Trophoblast cell (in vitro differentiated cells and primary cell): Measurements from ENCODE around the gene APBB1.
A peak's percentile ranks its signal among the peaks of the same experiment; 100 is the strongest.

Source experiments
- DNase-seq, 2 donors: peaks; one replicate each; pipeline ENCODE4 v3.0.0-alpha.2; 2016
- H2AFZ ChIP-seq: 2 replicates; pipeline ENCODE4 v1.6.1; 2013; ENCODE audit warnings: low read length, moderate library complexity, mild to moderate bottlenecking; ENCODE audit not compliant: insufficient read depth, poor library complexity
- H2AK5ac ChIP-seq: 2 replicates; pipeline ENCODE4 v1.6.1; 2013; ENCODE audit warnings: mild to moderate bottlenecking, low read length
- H2BK120ac ChIP-seq: 2 replicates; pipeline ENCODE4 v1.6.1; 2013; ENCODE audit warnings: low read length, mild to moderate bottlenecking, moderate library complexity; ENCODE audit not compliant: insufficient read depth, poor library complexity
- H2BK12ac ChIP-seq: 2 replicates; pipeline ENCODE4 v1.6.1; 2013; ENCODE audit warnings: mild to moderate bottlenecking, low read length, moderate library complexity
- H2BK5ac ChIP-seq: 2 replicates; pipeline ENCODE4 v1.6.1; 2013; ENCODE audit warnings: low read length, low read depth, moderate library complexity, mild to moderate bottlenecking; ENCODE audit not compliant: poor library complexity
- H3K14ac ChIP-seq: 2 replicates; pipeline ENCODE4 v1.6.1; 2013; ENCODE audit warnings: mild to moderate bottlenecking, low read length
- H3K18ac ChIP-seq: 2 replicates; pipeline ENCODE4 v1.6.1; 2013; ENCODE audit warnings: mild to moderate bottlenecking, low read length
- H3K23ac ChIP-seq: 2 replicates; pipeline ENCODE4 v1.6.1; 2013; ENCODE audit warnings: low read length
- H3K27ac ChIP-seq: 2 replicates; pipeline ENCODE4 v1.5.1; 2013; ENCODE audit warnings: low read depth, mild to moderate bottlenecking, inconsistent platforms, low read length, moderate library complexity
- H3K27me3 ChIP-seq: 2 replicates; pipeline ENCODE4 v1.6.1; 2013; ENCODE audit warnings: inconsistent platforms, mild to moderate bottlenecking, low read length, moderate library complexity; ENCODE audit not compliant: insufficient read depth
- H3K36me3 ChIP-seq, 2 experiments: 1 replicate in 1 of 2; 2 replicates in 1 of 2; pipeline ENCODE4 v1.6.1; 2013; ENCODE audit warnings: low read length in 2 of 2, mild to moderate bottlenecking in 2 of 2, moderate library complexity in 1 of 2; ENCODE audit not compliant: insufficient read depth in 2 of 2, control insufficient read depth in 1 of 2
- H3K4ac ChIP-seq: 2 replicates; pipeline ENCODE4 v1.6.1; 2013; ENCODE audit warnings: low read depth, mild to moderate bottlenecking, low read length, moderate library complexity
- H3K4me1 ChIP-seq, 2 experiments: 1 replicate in 1 of 2; 2 replicates in 1 of 2; pipeline ENCODE4 v1.6.1; 2013; ENCODE audit warnings: low read length in 2 of 2, mild to moderate bottlenecking in 2 of 2, moderate library complexity in 1 of 2; ENCODE audit not compliant: insufficient read depth in 2 of 2, control insufficient read depth in 1 of 2
- H3K4me2 ChIP-seq: 2 replicates; pipeline ENCODE4 v1.6.1; 2013; ENCODE audit warnings: inconsistent platforms, mild to moderate bottlenecking, low read length, moderate library complexity
- H3K4me3 ChIP-seq: 2 replicates; pipeline ENCODE4 v1.5.1; 2013; ENCODE audit warnings: mild to moderate bottlenecking, low read depth, low read length, inconsistent platforms
- H3K79me1 ChIP-seq: one replicate; pipeline ENCODE4 v1.6.1; 2013; ENCODE audit warnings: low read length
- H3K79me2 ChIP-seq: 2 replicates; pipeline ENCODE4 v1.6.1; 2013; ENCODE audit warnings: low read length, mild to moderate bottlenecking; ENCODE audit not compliant: control insufficient read depth, insufficient read depth, poor library complexity
- H3K9ac ChIP-seq: 2 replicates; pipeline ENCODE4 v1.6.1; 2013; ENCODE audit warnings: mild to moderate bottlenecking, low read length
- H3K9me3 ChIP-seq: 2 replicates; pipeline ENCODE4 v1.6.1; 2013; ENCODE audit warnings: low read depth, mild to moderate bottlenecking, control low read depth, inconsistent platforms, low read length; ENCODE audit not compliant: insufficient read depth
- H4K12ac ChIP-seq: 2 replicates; pipeline ENCODE4 v1.6.1; 2013; ENCODE audit warnings: low read depth, mild to moderate bottlenecking, low read length, moderate library complexity
- H4K8ac ChIP-seq: 2 replicates; pipeline ENCODE4 v1.6.1; 2013; ENCODE audit warnings: low read depth, mild to moderate bottlenecking, low read length, moderate library complexity
- H4K91ac ChIP-seq: one replicate; pipeline ENCODE4 v1.6.1; 2013; ENCODE audit warnings: low read depth, mild to moderate bottlenecking, low read length, moderate library complexity
- WGBS: extraction: QIAGEN DNeasy Blood & Tissue Kit; methylation state at CpG from one replicate; pipeline ENCODE4 v1.1.7; 2013; ENCODE audit warnings: missing lambda C conversion rate; ENCODE audit not compliant: insufficient read length, insufficient coverage; ENCODE audit errors: extremely low coverage; 5-methylcytosine and 5-hydroxymethylcytosine counted together

APBB1 gene

GRCh38 chr11:6360183-6360582 is 58.7 kb downstream of the APBB1 start:
- H3K23ac ChIP-seq = no peak overlapping the region
- H4K91ac ChIP-seq = no peak overlapping the region
- no peak overlapping the region for H4K12ac ChIP-seq
- H3K4me3 ChIP-seq = no peak overlapping the region
- peak overlapping the region; percentile 3 for H3K9ac ChIP-seq
- H2AFZ ChIP-seq = no peak overlapping the region
- no peak overlapping the region for H3K4ac ChIP-seq
- H3K9me3 ChIP-seq = no peaks in the 10 kb centered on the region
- H3K18ac ChIP-seq = no peak overlapping the region
- H3K4me2 ChIP-seq = no peak overlapping the region
- DNase-seq = no peak
- H3K36me3 ChIP-seq = no peaks in the 10 kb centered on the region
- H3K79me1 ChIP-seq = no peaks in the 10 kb centered on the region
- H2BK12ac ChIP-seq = no peak overlapping the region
- H2BK120ac ChIP-seq = no peak overlapping the region
- no peak overlapping the region for H2BK5ac ChIP-seq
- no peaks in the 10 kb centered on the region for H3K79me2 ChIP-seq
- no peak overlapping the region for H4K8ac ChIP-seq
- H3K27me3 ChIP-seq = no peaks in the 10 kb centered on the region
- no CpG with 5 or more reads among the region's 3 CpGs for WGBS
- H3K4me1 ChIP-seq = peaks cover 7 to 9% of the 10 kb centered on the region in 2 experiments
- no peak overlapping the region for H2AK5ac ChIP-seq
- H3K27ac ChIP-seq = no peak overlapping the region
- H3K14ac ChIP-seq = no peak overlapping the region

- H4K12ac ChIP-seq = no peak overlapping the region
- H2BK12ac ChIP-seq = no peak overlapping the region
- no peak overlapping the region for H3K4me3 ChIP-seq
- H2BK120ac ChIP-seq = no peak overlapping the region
- H3K9ac ChIP-seq = no peak overlapping the region
- H3K27me3 ChIP-seq = no peaks in the 10 kb centered on the region
- no peak overlapping the region for H3K4me2 ChIP-seq
- H2AFZ ChIP-seq = no peak overlapping the region
- H3K4ac ChIP-seq = no peak overlapping the region
- no peak overlapping the region for H4K8ac ChIP-seq
- no peak overlapping the region for H2AK5ac ChIP-seq
- no peaks in the 10 kb centered on the region for H3K36me3 ChIP-seq
- H3K79me1 ChIP-seq = no peaks in the 10 kb centered on the region
- no peak overlapping the region for H2BK5ac ChIP-seq
- no peaks in the 10 kb centered on the region for H3K79me2 ChIP-seq
- H3K4me1 ChIP-seq = peaks cover under 1 to 3% of the 10 kb centered on the region in 2 experiments
- H3K27ac ChIP-seq = no peak overlapping the region
- H4K91ac ChIP-seq = no peak overlapping the region
- WGBS = no CpG with 5 or more reads among the region's 9 CpGs
- H3K18ac ChIP-seq = no peak overlapping the region
- H3K9me3 ChIP-seq = no peaks in the 10 kb centered on the region
- peak; percentile 56 to 76 for DNase-seq
- H3K23ac ChIP-seq = no peak overlapping the region
- no peak overlapping the region for H3K14ac ChIP-seq
These were observed 61.7 kb downstream of the APBB1 start for GRCh38 chr11:6357222-6357621.

GRCh38 chr11:6356503-6357055 is 62.3 kb downstream of the APBB1 start:
- Histone ChIP-seq H3K4me2 (no peak overlapping the region), H3K23ac (no peak overlapping the region), H2AK5ac (no peak overlapping the region), H2BK5ac (no peak overlapping the region), H3K4me3 (no peak overlapping the region), H4K8ac (no peak overlapping the region), H3K36me3 (no peaks in the 10 kb centered on the region), H3K4me1 (peaks cover 0 to 3% of the 10 kb centered on the region in 2 experiments), H3K79me1 (no peaks in the 10 kb centered on the region), H3K4ac (no peak overlapping the region), H3K9ac (no peak overlapping the region), H3K27me3 (no peaks in the 10 kb centered on the region), H3K27ac (no peak overlapping the region), H2BK12ac (no peak overlapping the region), H3K9me3 (no peaks in the 10 kb centered on the region), H3K14ac (no peak overlapping the region), H4K91ac (no peak overlapping the region), H3K18ac (no peak overlapping the region), H3K79me2 (no peaks in the 10 kb centered on the region), H4K12ac (no peak overlapping the region), H2AFZ (no peak overlapping the region), H2BK120ac (no peak overlapping the region)
- no peak for DNase-seq
- no CpG with 5 or more reads among the region's 4 CpGs for WGBS

- Histone ChIP-seq H3K27me3 (no peaks in the 10 kb centered on the region), H2AFZ (no peak overlapping the region), H3K4me3 (no peak overlapping the region), H3K27ac (no peak overlapping the region), H4K12ac (no peak overlapping the region), H3K9ac (no peak overlapping the region), H2BK12ac (no peak overlapping the region), H3K4ac (no peak overlapping the region), H3K14ac (no peak overlapping the region), H3K79me2 (no peaks in the 10 kb centered on the region), H3K23ac (no peak overlapping the region), H2AK5ac (no peak overlapping the region), H3K18ac (no peak overlapping the region), H3K36me3 (no peaks in the 10 kb centered on the region), H2BK5ac (no peak overlapping the region), H4K91ac (no peak overlapping the region), H3K79me1 (no peaks in the 10 kb centered on the region), H2BK120ac (no peak overlapping the region), H3K4me2 (no peak overlapping the region), H3K4me1 (peaks cover 0 to 3% of the 10 kb centered on the region in 2 experiments), H4K8ac (no peak overlapping the region), H3K9me3 (no peaks in the 10 kb centered on the region)
- no peak for DNase-seq
- no CpG with 5 or more reads among the region's 4 CpGs for WGBS
These were observed 64.0 kb downstream of the APBB1 start for GRCh38 chr11:6354651-6355485.
